ENCODE data around the gene CDH12. TPM values are rescaled to one million over a fixed set of nuclear protein-coding genes. Genes with fewer than 3 reads are reported as not detected.

CDH12 gene
- total RNA-seq, 1 experiment from 2014 or later: not detected

- H3K4me3 ChIP-seq (replicated peaks in 1 of 2; ENCODE audit: low read depth in 1 of 2, low read length in 2 of 2): no peak overlapping the region
- ChIA-PET CTCF (no interaction called here), POLR2A (no interaction called here), RAD21 (ENCODE audit: low non-redundant PET in 1 of 2, low total read pairs in 2 of 2, uncharacterized antibody in 2 of 2, unreplicated experiment in 2 of 2) (no interaction called here)
- TF ChIP-seq JUND (IDR thresholded peaks at IDR 0.05) (no peak), ZBTB33 (IDR thresholded peaks at IDR 0.05; ENCODE audit: extremely low read depth, insufficient replicate concordance, low read length) (no peak), SP1 (IDR thresholded peaks at IDR 0.05; ENCODE audit: low read depth) (no peak), FOSL1 (IDR thresholded peaks at IDR 0.05; ENCODE audit: low read depth) (no peak), EZH2phosphoT487 (IDR thresholded peaks at IDR 0.05; ENCODE audit: borderline replicate concordance) (no peak), REST (IDR thresholded peaks at IDR 0.05; ENCODE audit: low read depth) (no peak), CEBPB (IDR thresholded peaks at IDR 0.05; ENCODE audit: low read depth) (no peak), POLR2A (IDR thresholded peaks at IDR 0.05; ENCODE audit: borderline replicate concordance, extremely low read depth, insufficient read depth, insufficient read length) (no peak), EGR1 (IDR thresholded peaks at IDR 0.05; ENCODE audit: low read depth) (no peak), CBX3 (IDR thresholded peaks at IDR 0.05; ENCODE audit: low read depth) (no peak)
- H3K9me2 ChIP-seq (ENCODE audit: insufficient read depth): no peaks in the 10 kb centered on the region
- no peak overlapping the region for H3K9ac ChIP-seq (ENCODE audit: low read length)
- BruUV-seq (replicated peaks): no TSS peak
- H3K4me2 ChIP-seq (ENCODE audit: low read length): no peak overlapping the region
- H2AFZ ChIP-seq (ENCODE audit: low read depth, low read length, poor library complexity, severe bottlenecking): no peak overlapping the region
- H3K36me3 ChIP-seq (ENCODE audit: control insufficient read depth in 1 of 2, insufficient read depth in 2 of 2, low read length in 2 of 2): no peaks in the 10 kb centered on the region
- no peak for DNase-seq (ENCODE audit: low read depth, low spot score)
- H3K27ac ChIP-seq (ENCODE audit: low read depth, low read length): no peak overlapping the region
- intact Hi-C loops (cut with micrococcal nuclease): no loop called here
- H3K4me1 ChIP-seq (ENCODE audit: control insufficient read depth in 1 of 2, insufficient read depth in 2 of 2, low read length in 2 of 2): no peaks in the 10 kb centered on the region
- no peaks in the 10 kb centered on the region for H3K27me3 ChIP-seq (ENCODE audit: insufficient read depth, low read length)
- H4K20me1 ChIP-seq (ENCODE audit: insufficient read depth): no peaks in the 10 kb centered on the region
- ATAC-seq: no peak
- peaks cover 16 to 22% of the 10 kb centered on the region in 2 experiments; a peak in 3 of 4 replicates for H3K9me3 ChIP-seq (ENCODE audit: control insufficient read depth in 1 of 2, insufficient read depth in 1 of 2, low read depth in 1 of 2, low read length in 2 of 2)
- H3K79me2 ChIP-seq (ENCODE audit: insufficient read depth, low read length): no peaks in the 10 kb centered on the region
Measured at GRCh38 chr5:21809611-21810010, 1043.5 kb downstream of the CDH12 start.
